ENCODE results near the gene WDR86.

DNA sequence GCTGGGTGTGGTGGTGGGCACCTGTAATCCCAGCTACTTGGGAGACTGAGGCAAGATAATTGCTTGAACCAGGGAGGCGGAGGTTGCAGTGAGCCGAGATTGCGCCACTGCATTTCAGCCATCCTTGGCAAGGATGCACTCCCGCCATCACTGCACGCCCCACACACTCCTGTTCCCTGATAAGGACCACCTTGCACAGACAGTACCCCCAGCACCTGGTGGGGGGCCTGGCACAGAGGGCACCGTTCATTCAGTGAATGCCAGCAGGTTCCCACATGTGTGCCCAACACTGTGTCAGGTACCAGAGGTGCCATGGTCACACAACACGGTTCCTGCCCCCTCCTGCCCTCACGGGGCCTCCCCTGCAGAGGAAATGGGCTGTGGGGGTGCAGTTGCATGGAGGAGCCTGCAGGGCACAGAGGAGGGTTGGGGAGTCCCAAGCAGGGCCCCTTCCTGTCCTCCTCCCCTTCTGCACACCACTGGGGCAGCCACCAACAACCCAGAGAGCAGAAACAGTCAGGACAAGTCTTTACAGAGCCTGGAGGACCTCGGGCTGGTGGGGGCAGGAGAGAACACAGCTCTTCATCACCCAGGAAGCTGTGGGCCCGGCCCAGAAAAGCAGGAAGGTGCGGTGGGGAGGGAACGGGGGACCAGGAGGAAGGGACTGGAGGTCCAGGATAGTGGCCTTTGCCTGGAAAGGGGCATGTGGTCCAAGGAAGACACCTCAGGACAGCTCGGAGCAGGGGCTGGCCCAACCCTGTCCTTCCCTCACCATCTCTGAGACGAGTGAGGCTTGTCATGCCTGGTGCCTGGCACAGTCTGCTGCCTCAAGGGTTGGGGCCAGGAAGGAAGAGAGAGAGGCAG lies 23.1 kb upstream of the WDR86 start:
- TF ChIP-seq, protein P1, sequence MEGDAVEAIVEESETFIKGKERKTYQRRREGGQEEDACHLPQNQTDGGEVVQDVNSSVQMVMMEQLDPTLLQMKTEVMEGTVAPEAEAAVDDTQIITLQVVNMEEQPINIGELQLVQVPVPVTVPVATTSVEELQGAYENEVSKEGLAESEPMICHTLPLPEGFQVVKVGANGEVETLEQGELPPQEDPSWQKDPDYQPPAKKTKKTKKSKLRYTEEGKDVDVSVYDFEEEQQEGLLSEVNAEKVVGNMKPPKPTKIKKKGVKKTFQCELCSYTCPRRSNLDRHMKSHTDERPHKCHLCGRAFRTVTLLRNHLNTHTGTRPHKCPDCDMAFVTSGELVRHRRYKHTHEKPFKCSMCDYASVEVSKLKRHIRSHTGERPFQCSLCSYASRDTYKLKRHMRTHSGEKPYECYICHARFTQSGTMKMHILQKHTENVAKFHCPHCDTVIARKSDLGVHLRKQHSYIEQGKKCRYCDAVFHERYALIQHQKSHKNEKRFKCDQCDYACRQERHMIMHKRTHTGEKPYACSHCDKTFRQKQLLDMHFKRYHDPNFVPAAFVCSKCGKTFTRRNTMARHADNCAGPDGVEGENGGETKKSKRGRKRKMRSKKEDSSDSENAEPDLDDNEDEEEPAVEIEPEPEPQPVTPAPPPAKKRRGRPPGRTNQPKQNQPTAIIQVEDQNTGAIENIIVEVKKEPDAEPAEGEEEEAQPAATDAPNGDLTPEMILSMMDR (IDR thresholded peaks at IDR 0.05; ENCODE audit: insufficient read depth, low read length) = no peak
- TF ChIP-seq POLR2AphosphoS5 (IDR thresholded peaks at IDR 0.05; ENCODE audit: low read depth) = no peak
- TF ChIP-seq, protein P2, sequence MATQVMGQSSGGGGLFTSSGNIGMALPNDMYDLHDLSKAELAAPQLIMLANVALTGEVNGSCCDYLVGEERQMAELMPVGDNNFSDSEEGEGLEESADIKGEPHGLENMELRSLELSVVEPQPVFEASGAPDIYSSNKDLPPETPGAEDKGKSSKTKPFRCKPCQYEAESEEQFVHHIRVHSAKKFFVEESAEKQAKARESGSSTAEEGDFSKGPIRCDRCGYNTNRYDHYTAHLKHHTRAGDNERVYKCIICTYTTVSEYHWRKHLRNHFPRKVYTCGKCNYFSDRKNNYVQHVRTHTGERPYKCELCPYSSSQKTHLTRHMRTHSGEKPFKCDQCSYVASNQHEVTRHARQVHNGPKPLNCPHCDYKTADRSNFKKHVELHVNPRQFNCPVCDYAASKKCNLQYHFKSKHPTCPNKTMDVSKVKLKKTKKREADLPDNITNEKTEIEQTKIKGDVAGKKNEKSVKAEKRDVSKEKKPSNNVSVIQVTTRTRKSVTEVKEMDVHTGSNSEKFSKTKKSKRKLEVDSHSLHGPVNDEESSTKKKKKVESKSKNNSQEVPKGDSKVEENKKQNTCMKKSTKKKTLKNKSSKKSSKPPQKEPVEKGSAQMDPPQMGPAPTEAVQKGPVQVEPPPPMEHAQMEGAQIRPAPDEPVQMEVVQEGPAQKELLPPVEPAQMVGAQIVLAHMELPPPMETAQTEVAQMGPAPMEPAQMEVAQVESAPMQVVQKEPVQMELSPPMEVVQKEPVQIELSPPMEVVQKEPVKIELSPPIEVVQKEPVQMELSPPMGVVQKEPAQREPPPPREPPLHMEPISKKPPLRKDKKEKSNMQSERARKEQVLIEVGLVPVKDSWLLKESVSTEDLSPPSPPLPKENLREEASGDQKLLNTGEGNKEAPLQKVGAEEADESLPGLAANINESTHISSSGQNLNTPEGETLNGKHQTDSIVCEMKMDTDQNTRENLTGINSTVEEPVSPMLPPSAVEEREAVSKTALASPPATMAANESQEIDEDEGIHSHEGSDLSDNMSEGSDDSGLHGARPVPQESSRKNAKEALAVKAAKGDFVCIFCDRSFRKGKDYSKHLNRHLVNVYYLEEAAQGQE (IDR thresholded peaks at IDR 0.05; ENCODE audit: insufficient replicate concordance, low read depth) = no peak
- TF ChIP-seq SPI1 (IDR thresholded peaks at IDR 0.05; ENCODE audit: borderline replicate concordance, low read depth) = peak; percentile 6; the same call in 1 of the 2 replicates
- no peak for TF ChIP-seq GABPA (IDR thresholded peaks at IDR 0.05; ENCODE audit: low read depth)

All from HL-60 (cell line).